Motor neuron (in vitro differentiated cells): ENCODE measurements around the gene KIF4B. TPM values are rescaled to one million over a fixed set of nuclear protein-coding genes. Genes with fewer than 3 reads are reported as not detected.
"Not testable (repeated sequence)": the region's sequence is repeated elsewhere in the genome, so short reads cannot be mapped to it uniquely, and the experiment has no call there.

ENCODE experiments used
- ATAC-seq, 8 experiments: fragments of 200-7000 bp; cut with Tn5 transposase; replicated peaks in 6 of 8; 2 replicates each; pipeline ENCODE4 v1.8.0; 2021; ENCODE audit warnings: mild to moderate bottlenecking in 8 of 8, moderate library complexity in 8 of 8
- H3K27ac ChIP-seq, 2 donors: fragments of 250-450 bp; sonication (Bioruptor Pico); 2 replicates each; pipeline ENCODE4 v1.9.0; 2021; ENCODE audit warnings: antibody characterized with exemption in 2 of 2, mild to moderate bottlenecking in 2 of 2, moderate library complexity in 1 of 2
- H3K4me1 ChIP-seq, 2 donors: fragments of 250-450 bp; sonication (Bioruptor Pico); replicated peaks in 1 of 2; 2 replicates each; pipeline ENCODE4 v1.6.1; 2021; ENCODE audit warnings: antibody characterized with exemption in 2 of 2, mild to moderate bottlenecking in 2 of 2, moderate library complexity in 1 of 2
- H3K4me3 ChIP-seq, 5 donors: fragments of 250-450 bp; sonication (Bioruptor Pico); 2 replicates each; pipeline ENCODE4 v1.9.0; 2021; ENCODE audit warnings: antibody characterized with exemption in 5 of 5, mild to moderate bottlenecking in 5 of 5, moderate library complexity in 4 of 5
- WGBS, 10 experiments: fragments of 450-650 bp; shearing (Covaris generic); methylation state at CpG; one replicate each; pipeline ENCODE4 v1.0.0; 2022; 5-methylcytosine and 5-hydroxymethylcytosine counted together
- in situ Hi-C, 9 experiments: fragments of 400-800 bp; cut with MboI; loops; one replicate each; pipeline ENCODE4 v1.15.0; 2021; ENCODE audit warnings: low sequenced_read_pairs in 9 of 9, low pct_unique_long_range_greater_than_20kb in 2 of 9; ENCODE audit not compliant: unreplicated experiment in 9 of 9
- total RNA-seq, 8 experiments: library from RNA; unstranded; fragments of 300-600 nt; gene quantifications; 2 replicates each; pipeline versions ENCODE4 v1.2.3 to v1.2.4, GENCODE V29; 2022

KIF4B gene
- total RNA-seq, result 1 to 10 TPM in 1 of 8 experiments, under 1 TPM in 6, not detected in 1; 0.15 to 1.1 (median 0.29) TPM

- Histone ChIP-seq H3K27ac (no peak within 1 kb of the TSS), H3K4me1 (no peaks in the 10 kb centered on the region), H3K4me3 (no peak within 1 kb of the TSS)
- 33 to 100% (median 90%) methylated on average over 1 to 21 of the region's 21 CpGs for WGBS, 10 experiments
- ATAC-seq, result no peak
- in situ Hi-C loops, result no loop called here
Measured at GRCh38 chr5:155013526-155013925, at the start of gene KIF4B. Gene KIF4B (plus strand): TSS chr5:155013755. CDS start chr5:155013860, 105 bp downstream.

- peak in 2 of 8 experiments; percentile 36 to 66 for ATAC-seq
Measured at GRCh38 chr5:154966081-154966841, 47.3 kb upstream of the KIF4B start.

GRCh38 chr5:154966874-154967273, 46.7 kb upstream of the KIF4B start:
- H3K27ac ChIP-seq, result no peak overlapping the region
- WGBS, 10 experiments, result 71 to 100% (median 93%) methylated on average over 3 of the region's 3 CpGs; no CpG with 5 or more reads in 3 of the 10 experiments
- no peaks in the 10 kb centered on the region for H3K4me1 ChIP-seq
- in situ Hi-C loops, result no loop called here
- H3K4me3 ChIP-seq, result no peak overlapping the region
- peak in 1 of 8 experiments; percentile 61 for ATAC-seq

More at GRCh38 chr5:154966081-154966841, 47.3 kb upstream of the KIF4B start:
- Histone ChIP-seq H3K27ac (no peak overlapping the region), H3K4me3 (no peak overlapping the region), H3K4me1 (no peaks in the 10 kb centered on the region)
- in situ Hi-C loops, result no loop called here
- 78 to 100% (median 97%) methylated on average over 1 to 7 of the region's 7 CpGs for WGBS, 10 experiments

- Histone ChIP-seq H3K27ac (no peak overlapping the region), H3K4me1 (no peaks in the 10 kb centered on the region), H3K4me3 (no peak overlapping the region)
- 57 to 100% (median 81%) methylated on average over 1 to 5 of the region's 5 CpGs for WGBS, 10 experiments
- in situ Hi-C loops, result no loop called here
- ATAC-seq, result peak in 2 of 8 experiments; percentile 18 to 31
Measured at GRCh38 chr5:154967421-154968024, 46.0 kb upstream of the KIF4B start.

- ATAC-seq, result no peak
- no peak overlapping the region for H3K4me3 ChIP-seq
- H3K4me1 ChIP-seq, result peaks cover 6% of the 10 kb centered on the region in 2 donors
- WGBS, 10 experiments, result 92 to 100% (median 100%) methylated on average over 1 to 5 of the region's 5 CpGs; no CpG with 5 or more reads in 3 of the 10 experiments
- in situ Hi-C loops, result no loop called here
- no peak overlapping the region for H3K27ac ChIP-seq
Measured at GRCh38 chr5:154968953-154969352, 44.6 kb upstream of the KIF4B start.

- in situ Hi-C loops, result no loop called here
- ATAC-seq, result peak in 3 of 8 experiments; percentile 18 to 64 (median 45)
- no peak overlapping the region for H3K27ac ChIP-seq
Measured at GRCh38 chr5:154970759-154971158, 42.8 kb upstream of the KIF4B start.

GRCh38 chr5:154971501-154971900, 42.1 kb upstream of the KIF4B start:
- in situ Hi-C loops, result no loop called here
- Histone ChIP-seq H3K4me3 (no peak overlapping the region), H3K27ac (no peak overlapping the region), H3K4me1 (peaks cover 6% of the 10 kb centered on the region in 2 donors)
- WGBS, 10 experiments, result 83 to 100% (median 100%) methylated on average over 1 to 2 of the region's 2 CpGs; no CpG with 5 or more reads in 1 of the 10 experiments
- no peak for ATAC-seq

More at GRCh38 chr5:154970759-154971158, 42.8 kb upstream of the KIF4B start:
- Histone ChIP-seq H3K4me1 (peaks cover 6% of the 10 kb centered on the region in 2 donors), H3K4me3 (no peak overlapping the region)

- WGBS, 10 experiments, result 43 to 100% (median 71%) methylated on average over 1 to 2 of the region's 2 CpGs; no CpG with 5 or more reads in 1 of the 10 experiments
- H3K27ac ChIP-seq, result no peak overlapping the region
- peaks cover 6% of the 10 kb centered on the region in 2 donors for H3K4me1 ChIP-seq
- ATAC-seq, result peak in 7 of 8 experiments; percentile 54 to 76 (median 68)
- in situ Hi-C loops, result no loop called here
- H3K4me3 ChIP-seq, result no peak overlapping the region
Measured at GRCh38 chr5:154972476-154973080, 41.0 kb upstream of the KIF4B start.

GRCh38 chr5:154976082-154976481, 37.5 kb upstream of the KIF4B start:
- ATAC-seq, H3K4me3 ChIP-seq, H3K27ac ChIP-seq, in situ Hi-C loops: not testable (repeated sequence)
- H3K4me1 ChIP-seq, result peaks cover 6 to 14% of the 10 kb centered on the region in 2 donors
- WGBS, 10 experiments, result 83 to 100% (median 94%) methylated on average over 1 to 9 of the region's 9 CpGs; no CpG with 5 or more reads in 2 of the 10 experiments

- ATAC-seq, result peak in 2 of 8 experiments; percentile 50 to 64
- in situ Hi-C loops, result no loop called here
- Histone ChIP-seq H3K4me1 (peaks cover 6 to 14% of the 10 kb centered on the region in 2 donors), H3K4me3 (no peak overlapping the region), H3K27ac (no peak overlapping the region)
- WGBS, 10 experiments, result 20 to 100% (median 87%) methylated on average over 1 of the region's 1 CpG; no CpG with 5 or more reads in 4 of the 10 experiments
Measured at GRCh38 chr5:154977409-154977808, 36.1 kb upstream of the KIF4B start.

- H3K4me3 ChIP-seq, ATAC-seq, in situ Hi-C loops, H3K27ac ChIP-seq: not testable (repeated sequence)
- peaks cover 5 to 14% of the 10 kb centered on the region in 2 donors for H3K4me1 ChIP-seq
- 81 to 100% (median 97%) methylated on average over 1 to 2 of the region's 2 CpGs; no CpG with 5 or more reads in 4 of the 10 experiments for WGBS, 10 experiments
Measured at GRCh38 chr5:154978294-154978693, 35.3 kb upstream of the KIF4B start.

GRCh38 chr5:154984946-154985516, 28.5 kb upstream of the KIF4B start:
- no peak overlapping the region for H3K27ac ChIP-seq
- in situ Hi-C loops, result no loop called here
- ATAC-seq, result peak in 5 of 8 experiments; percentile 58 to 76 (median 73)
- WGBS, 10 experiments, result 40 to 59% (median 53%) methylated on average over 3 to 8 of the region's 8 CpGs
- H3K4me3 ChIP-seq, result no peak overlapping the region
- H3K4me1 ChIP-seq, result peaks cover 0 to 17% of the 10 kb centered on the region in 2 donors
